Pancreas (tissue), 10 donors: ENCODE measurements around the gene LSM5. TPM values are rescaled to one million over a fixed set of nuclear protein-coding genes. Genes with fewer than 3 reads are reported as not detected.

ENCODE experiments used
- ATAC-seq, 4 donors: fragments of 200-7000 bp; cut with Tn5 transposase; one replicate each; pipeline versions ENCODE4 v1.8.0 to v1.9.1; 2020; ENCODE audit warnings: mild to moderate bottlenecking in 4 of 4, moderate library complexity in 4 of 4
- DNase-seq, 6 donors: peaks; one replicate each; pipeline ENCODE4 v3.0.0-alpha.2; 2020
- FAIRE-seq: peaks from 2 replicates; lab custom pipeline; 2012; peaks lifted over from hg19 to GRCh38; lab: Jason Lieb, UNC
- H3K27ac ChIP-seq, 4 donors: fragments of 200-600 bp; sonication (generic); 1 replicate in 3 of 4; 2 replicates in 1 of 4; pipeline versions ENCODE4 v1.5.0 to v1.8.0; 2020
- H3K27me3 ChIP-seq, 4 donors: fragments of 200-600 bp; one replicate each; pipeline ENCODE4 v1.8.0; 2021
- H3K36me3 ChIP-seq, 3 donors: fragments of 200-600 bp; sonication (generic) in 1 of 3; one replicate each; pipeline versions ENCODE4 v1.5.0 to v1.8.0; 2020 to 2021
- H3K4me1 ChIP-seq, 3 donors: fragments of 200-600 bp; one replicate each; pipeline ENCODE4 v1.8.0; 2021
- H3K4me3 ChIP-seq, 4 donors: fragments of 200-600 bp; sonication (generic) in 2 of 4; one replicate each; pipeline versions ENCODE4 v1.5.0 to v1.8.0; 2020 to 2021
- H3K9me3 ChIP-seq, 4 donors: fragments of 200-600 bp; one replicate each; pipeline ENCODE4 v1.8.0; 2021
- WGBS, 2 donors: extraction: QIAGEN DNeasy Blood & Tissue Kit; methylation state at CpG; one replicate each; pipeline ENCODE4 v1.1.7; 2013; 5-methylcytosine and 5-hydroxymethylcytosine counted together
- intact Hi-C, 3 donors: fragments of 100-400 bp; cut with DNase I; formaldehyde crosslinking; loops; one replicate each; pipeline versions ENCODE4 v1.11.1 to v1.14.2; 2022
- polyA plus RNA-seq, 2 donors: library from polyadenylated mRNA; stranded (reverse); fragments of 200-250 nt; gene quantifications; one replicate each; pipeline ENCODE4 v1.2.3, GENCODE V29; 2013
- total RNA-seq, 6 donors: library from RNA; stranded (reverse); fragmentation: NEBNext Ultra II Directional in 4 of 6; extraction: Animal tissue kit (Norgen Biotek cat#: 25700) in 4 of 6; gene quantifications; one replicate each; pipeline versions ENCODE4 v1.2.1 to v1.2.4, GENCODE V29; 2021 to 2023
- TF ChIP-seq, protein P1 (sequence below), 4 donors: fragments of 200-600 bp; sonication (generic) in 3 of 4; IDR thresholded peaks; one replicate each; pipeline versions ENCODE4 v1.5.0 to v1.8.0; 2021; ENCODE audit warnings: antibody characterized with exemption in 4 of 4
- donor health status: healthy with polysubstance abuse.
- donor health status: DM: no; HTN: no; CAD: no; lungs with moderate emphysema.
- donor health status: DM: no; HTN: no; CAD: no.
- donor health status: control.
- donor health status: control.
- donor health status: Bipolar disorder and iron deficiency.
- donor health status: DM: yes; HTN: yes; CAD: no.
- donor health status: DM: no; HTN: no; CAD: no.
- donor health status: DM: no; HTN: no; CAD: no.
- donor health status: DM: yes; HTN: yes; CAD: no.

The LSM5 gene
- total and polyA plus RNA-seq, 8 donors, result 14.8 to 47.6 (median 21.8) TPM

DNA sequence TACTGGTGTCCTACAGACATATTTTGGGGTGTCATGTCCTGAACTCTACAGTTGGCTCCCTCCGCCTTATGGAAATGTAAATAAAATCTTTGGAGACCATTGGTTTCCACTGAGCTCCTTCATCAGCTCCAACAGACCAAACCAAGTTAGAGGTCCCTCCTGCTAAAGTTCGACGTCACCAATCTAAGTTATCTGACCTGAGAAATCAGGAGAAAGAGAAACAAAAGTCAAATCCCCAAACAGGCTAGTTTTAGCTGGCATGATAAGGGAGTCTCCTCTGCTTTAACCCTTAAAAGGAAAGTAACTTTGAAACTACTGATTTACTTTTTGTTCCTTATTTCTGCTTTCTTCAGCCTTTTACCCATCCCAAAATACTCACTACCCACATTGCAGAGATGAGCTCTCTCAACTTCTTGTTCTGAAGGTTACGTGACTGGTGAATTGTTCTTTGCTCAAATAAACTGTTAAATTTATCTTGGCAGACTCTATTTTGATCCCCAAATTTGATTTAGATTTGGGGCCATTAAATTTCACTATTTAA lies 45.1 kb upstream of the LSM5 start:
- no peaks in the 10 kb centered on the region for H3K27me3 ChIP-seq
- no peaks in the 10 kb centered on the region for H3K9me3 ChIP-seq
- ATAC-seq (no peak), DNase-seq (no peak), FAIRE-seq (no peak)
- no peak overlapping the region for H3K4me3 ChIP-seq
- H3K36me3 ChIP-seq, result no peaks in the 10 kb centered on the region
- intact Hi-C loops, result no loop called here
- TF ChIP-seq, protein P1, sequence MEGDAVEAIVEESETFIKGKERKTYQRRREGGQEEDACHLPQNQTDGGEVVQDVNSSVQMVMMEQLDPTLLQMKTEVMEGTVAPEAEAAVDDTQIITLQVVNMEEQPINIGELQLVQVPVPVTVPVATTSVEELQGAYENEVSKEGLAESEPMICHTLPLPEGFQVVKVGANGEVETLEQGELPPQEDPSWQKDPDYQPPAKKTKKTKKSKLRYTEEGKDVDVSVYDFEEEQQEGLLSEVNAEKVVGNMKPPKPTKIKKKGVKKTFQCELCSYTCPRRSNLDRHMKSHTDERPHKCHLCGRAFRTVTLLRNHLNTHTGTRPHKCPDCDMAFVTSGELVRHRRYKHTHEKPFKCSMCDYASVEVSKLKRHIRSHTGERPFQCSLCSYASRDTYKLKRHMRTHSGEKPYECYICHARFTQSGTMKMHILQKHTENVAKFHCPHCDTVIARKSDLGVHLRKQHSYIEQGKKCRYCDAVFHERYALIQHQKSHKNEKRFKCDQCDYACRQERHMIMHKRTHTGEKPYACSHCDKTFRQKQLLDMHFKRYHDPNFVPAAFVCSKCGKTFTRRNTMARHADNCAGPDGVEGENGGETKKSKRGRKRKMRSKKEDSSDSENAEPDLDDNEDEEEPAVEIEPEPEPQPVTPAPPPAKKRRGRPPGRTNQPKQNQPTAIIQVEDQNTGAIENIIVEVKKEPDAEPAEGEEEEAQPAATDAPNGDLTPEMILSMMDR (IDR thresholded peaks at IDR 0.05), result no peak
- H3K27ac ChIP-seq, result no peak overlapping the region
- H3K4me1 ChIP-seq, result peaks cover 6 to 12% (median 11%) of the 10 kb centered on the region in 3 donors
- WGBS, 2 donors, result 72 to 79% methylated on average over 4 of the region's 4 CpGs

DNA sequence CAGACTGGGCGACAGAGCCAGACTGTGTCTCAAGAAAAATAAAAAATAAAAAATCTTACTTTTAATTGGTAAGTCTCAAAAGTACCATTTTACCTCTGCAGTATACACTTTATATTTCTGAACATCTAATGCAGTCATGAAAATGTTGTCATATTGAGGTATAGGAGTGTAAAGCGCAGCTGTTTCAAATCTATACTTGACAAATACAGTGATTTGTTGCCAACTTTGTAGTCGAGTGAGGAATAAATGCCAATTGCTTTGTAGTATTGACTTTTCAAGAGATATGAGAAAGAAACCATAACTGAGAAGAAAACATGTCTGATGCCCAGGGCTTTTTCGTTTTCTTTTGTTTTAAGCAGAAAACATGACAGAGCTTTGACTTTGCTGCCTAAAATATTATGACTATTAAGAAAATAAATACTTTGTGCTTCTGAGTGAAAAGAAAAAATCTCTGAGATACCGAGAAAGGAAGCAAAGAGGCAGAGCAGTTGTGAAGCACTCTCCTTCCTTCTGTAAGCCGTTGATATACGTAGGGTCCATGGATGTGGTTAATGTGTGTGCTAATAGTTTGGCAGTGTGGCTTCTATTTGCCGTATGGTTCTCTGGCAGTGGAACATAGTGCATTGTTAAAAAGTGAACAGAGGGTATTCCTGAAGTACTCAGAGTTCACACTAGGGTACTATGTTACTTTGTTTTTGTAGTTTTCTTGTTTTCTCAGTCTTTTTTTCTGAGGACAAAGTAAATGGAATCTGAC lies 43.3 kb upstream of the LSM5 start:
- H3K27ac ChIP-seq, result peak overlapping the region in 3 of 4 donors; percentile 37 to 41 (median 38)
- peaks cover 6 to 12% (median 11%) of the 10 kb centered on the region in 3 donors for H3K4me1 ChIP-seq
- no peaks in the 10 kb centered on the region for H3K36me3 ChIP-seq
- peak; percentile 67 to 79 (median 76) for ATAC-seq
- DNase-seq, result no peak
- intact Hi-C loops, result no loop called here
- H3K4me3 ChIP-seq, result no peak overlapping the region
- no peaks in the 10 kb centered on the region for H3K9me3 ChIP-seq
- no peaks in the 10 kb centered on the region for H3K27me3 ChIP-seq
- TF ChIP-seq, protein P1 (IDR thresholded peaks at IDR 0.05), result no peak
- no peak for FAIRE-seq
- WGBS, 2 donors, result 26 to 27% methylated on average over 8 of the region's 8 CpGs

DNA sequence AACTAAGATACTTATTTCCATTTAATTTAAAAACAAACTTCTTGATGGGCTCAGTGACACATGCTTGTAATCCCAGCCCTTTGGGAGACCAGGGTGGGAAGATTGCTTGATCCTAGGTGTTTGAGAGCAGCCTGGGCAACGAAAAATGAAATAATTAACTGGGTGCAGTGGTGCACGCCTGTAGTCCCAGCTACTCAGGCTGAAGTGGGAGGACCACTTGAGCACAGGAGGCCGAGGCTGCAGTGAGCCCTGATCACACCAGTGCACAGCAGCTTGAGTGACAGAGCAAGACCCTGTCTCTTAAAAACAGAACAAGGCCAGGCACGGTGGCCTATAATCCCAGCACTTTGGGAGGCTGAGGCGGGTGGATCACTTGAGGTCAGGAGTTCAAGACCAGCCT lies 42.5 kb upstream of the LSM5 start:
- intact Hi-C loops, result no loop called here
- FAIRE-seq, result no peak

DNA sequence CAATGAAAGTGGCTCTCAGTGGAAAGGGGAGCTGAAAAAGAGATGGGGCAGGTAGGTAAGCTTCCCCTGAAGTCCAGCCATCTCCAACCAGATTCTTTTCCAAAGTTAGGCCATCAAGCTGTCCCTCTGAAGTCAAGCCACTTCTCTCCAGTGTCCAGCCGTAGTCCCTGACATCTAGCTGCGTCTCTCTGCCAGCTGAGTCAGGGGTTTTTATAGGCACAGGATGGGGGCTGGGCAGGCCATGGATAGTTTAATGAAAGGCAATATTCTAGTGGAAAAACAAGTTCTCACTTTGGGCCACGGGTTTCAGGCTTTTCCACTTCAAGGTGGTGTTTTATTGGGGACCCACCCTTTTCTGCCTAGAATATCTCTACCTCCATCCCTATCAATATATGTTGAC lies 41.9 kb upstream of the LSM5 start:
- TF ChIP-seq, protein P1 (IDR thresholded peaks at IDR 0.05), result no peak
- DNase-seq (no peak), FAIRE-seq (no peak), ATAC-seq (no peak)
- H3K27ac ChIP-seq, result no peak overlapping the region
- H3K4me3 ChIP-seq, result no peak overlapping the region
- no peaks in the 10 kb centered on the region for H3K36me3 ChIP-seq
- peaks cover 6 to 12% (median 11%) of the 10 kb centered on the region in 3 donors for H3K4me1 ChIP-seq
- H3K27me3 ChIP-seq, result no peaks in the 10 kb centered on the region
- H3K9me3 ChIP-seq, result no peaks in the 10 kb centered on the region
- WGBS, 2 donors, result 86 to 88% methylated on average over 3 of the region's 3 CpGs
- intact Hi-C loops, result no loop called here

More for the DNA sequence above, 42.5 kb upstream of the LSM5 start:
- Histone ChIP-seq H3K9me3 (no peaks in the 10 kb centered on the region), H3K27ac (no peak overlapping the region), H3K36me3 (no peaks in the 10 kb centered on the region), H3K4me1 (peaks cover 6 to 12% (median 11%) of the 10 kb centered on the region in 3 donors), H3K27me3 (no peaks in the 10 kb centered on the region), H3K4me3 (no peak overlapping the region)
- TF ChIP-seq, protein P1 (IDR thresholded peaks at IDR 0.05), result no peak
- 87 to 92% methylated on average over 5 of the region's 5 CpGs for WGBS, 2 donors
- ATAC-seq (no peak), DNase-seq (no peak)

DNA sequence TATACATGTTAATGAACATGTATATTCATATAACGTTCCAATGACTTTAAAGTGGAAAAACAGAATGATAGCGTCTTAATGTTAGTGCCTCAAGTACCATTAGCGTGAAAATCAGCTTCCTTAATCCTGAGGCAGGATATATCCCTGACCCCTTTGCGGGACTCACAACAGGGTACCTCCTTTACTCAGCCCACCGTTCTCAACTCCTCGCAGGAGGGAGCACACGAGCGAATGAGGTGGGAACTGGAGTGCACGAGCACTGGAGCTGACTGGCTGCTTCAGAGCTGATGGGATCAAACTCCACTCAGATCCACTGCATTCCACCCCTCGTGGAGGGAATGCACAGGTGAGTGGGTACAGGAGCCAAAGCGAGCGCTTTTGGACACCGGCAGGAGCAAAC lies 41.2 kb upstream of the LSM5 start:
- intact Hi-C loops, result no loop called here
- Histone ChIP-seq H3K27me3 (no peaks in the 10 kb centered on the region), H3K4me1 (peaks cover 6 to 11% (median 6%) of the 10 kb centered on the region in 3 donors), H3K36me3 (no peaks in the 10 kb centered on the region), H3K4me3 (no peak overlapping the region), H3K9me3 (no peaks in the 10 kb centered on the region), H3K27ac (no peak overlapping the region)
- FAIRE-seq (no peak), DNase-seq (no peak), ATAC-seq (no peak)
- 96 to 97% methylated on average over 13 of the region's 13 CpGs for WGBS, 2 donors
- TF ChIP-seq, protein P1 (IDR thresholded peaks at IDR 0.05), result no peak
